Stimulated activated naive CD8-positive, alpha-beta T cell treated with anti-CD3 and anti-CD28 coated beads, Interleukin-15, Interleukin-2, amounts not matched to agents 100 ng/mL and 50 ng/mL, for 24 hours (primary cell): ENCODE results near the gene SLC4A5.
"Not testable (repeated sequence)": the region's sequence is repeated elsewhere in the genome, so short reads cannot be mapped to it uniquely, and the experiment has no call there.

Experiments
- H3K27ac Mint-ChIP-seq: one replicate; pipeline ENCODE4 v1.8.0; 2021; ENCODE audit warnings: mild to moderate bottlenecking, mixed read lengths
- H3K27me3 Mint-ChIP-seq: one replicate; pipeline ENCODE4 v1.8.0; 2021; ENCODE audit warnings: mixed read lengths
- H3K36me3 Mint-ChIP-seq: one replicate; pipeline ENCODE4 v1.8.0; 2021; ENCODE audit warnings: low read depth, mixed read lengths
- H3K4me1 Mint-ChIP-seq: one replicate; pipeline ENCODE4 v1.8.0; 2021; ENCODE audit warnings: low read depth, mixed read lengths
- H3K4me3 Mint-ChIP-seq: one replicate; pipeline ENCODE4 v1.8.0; 2021; ENCODE audit warnings: mild to moderate bottlenecking, mixed read lengths
- H3K9me3 Mint-ChIP-seq: one replicate; pipeline ENCODE4 v1.8.0; 2021; ENCODE audit warnings: mixed read lengths

Gene SLC4A5

GRCh38 chr2:74205113-74205512 lies 138.1 kb downstream of the SLC4A5 start:
- no peaks in the 10 kb centered on the region for H3K27me3 Mint-ChIP-seq
- H3K4me1 Mint-ChIP-seq, result peaks cover 68% of the 10 kb centered on the region
- H3K36me3 Mint-ChIP-seq, result peaks cover 90% of the 10 kb centered on the region
- no peaks in the 10 kb centered on the region for H3K9me3 Mint-ChIP-seq
- H3K27ac Mint-ChIP-seq, result peak overlapping the region; percentile 94
- H3K4me3 Mint-ChIP-seq, result peak overlapping the region; percentile 63

- Mint-ChIP-seq H3K4me3 (peak overlapping the region; percentile 63), H3K27me3 (no peaks in the 10 kb centered on the region), H3K27ac (peak overlapping the region; percentile 94), H3K9me3 (no peaks in the 10 kb centered on the region), H3K4me1 (peaks cover 73% of the 10 kb centered on the region), H3K36me3 (peaks cover 90% of the 10 kb centered on the region)
Observed at GRCh38 chr2:74204436-74204835, 138.8 kb downstream of the SLC4A5 start.

GRCh38 chr2:74201596-74201995 lies 141.6 kb downstream of the SLC4A5 start:
- H3K4me1 Mint-ChIP-seq, result peaks cover 80% of the 10 kb centered on the region
- H3K4me3 Mint-ChIP-seq, result peak overlapping the region; percentile 97
- H3K36me3 Mint-ChIP-seq, result peaks cover 75% of the 10 kb centered on the region
- H3K9me3 Mint-ChIP-seq, result no peaks in the 10 kb centered on the region
- no peaks in the 10 kb centered on the region for H3K27me3 Mint-ChIP-seq
- no peak overlapping the region for H3K27ac Mint-ChIP-seq

GRCh38 chr2:74201196-74201595 lies 142.0 kb downstream of the SLC4A5 start:
- Mint-ChIP-seq H3K4me1 (peaks cover 76% of the 10 kb centered on the region), H3K27me3 (no peaks in the 10 kb centered on the region), H3K9me3 (no peaks in the 10 kb centered on the region), H3K36me3 (peaks cover 71% of the 10 kb centered on the region), H3K4me3 (peak overlapping the region; percentile 97), H3K27ac (peak overlapping the region; percentile 45)

- Mint-ChIP-seq H3K4me1 (peaks cover 63% of the 10 kb centered on the region), H3K27me3 (no peaks in the 10 kb centered on the region), H3K4me3 (peak overlapping the region; percentile 97), H3K27ac (peak overlapping the region; percentile 97), H3K9me3 (no peaks in the 10 kb centered on the region), H3K36me3 (peaks cover 57% of the 10 kb centered on the region)
Observed at GRCh38 chr2:74199871-74200305, 143.3 kb downstream of the SLC4A5 start.

GRCh38 chr2:74199275-74199701 lies 143.9 kb downstream of the SLC4A5 start:
- Mint-ChIP-seq H3K4me3 (peak overlapping the region; percentile 97), H3K4me1 (peaks cover 57% of the 10 kb centered on the region), H3K36me3 (peaks cover 52% of the 10 kb centered on the region), H3K27me3 (no peaks in the 10 kb centered on the region), H3K9me3 (no peaks in the 10 kb centered on the region), H3K27ac (peak overlapping the region; percentile 97)

GRCh38 chr2:74198461-74199274 lies 144.5 kb downstream of the SLC4A5 start, which contains the start of gene MTHFD2:
Gene MTHFD2, plus strand, starts transcription at chr2:74198615. Its CDS starts 27 bp downstream, at chr2:74198642.
- Mint-ChIP-seq H3K27me3 (no peaks in the 10 kb centered on the region), H3K4me1 (peaks cover 51% of the 10 kb centered on the region), H3K9me3 (no peaks in the 10 kb centered on the region), H3K36me3 (peaks cover 45% of the 10 kb centered on the region), H3K27ac (peak within 1 kb of the TSS; percentile 98), H3K4me3 (peak within 1 kb of the TSS; percentile 97)

GRCh38 chr2:74198023-74198460 lies 145.2 kb downstream of the SLC4A5 start:
- Mint-ChIP-seq H3K4me3 (peak overlapping the region; percentile 97), H3K9me3 (no peaks in the 10 kb centered on the region), H3K36me3 (peaks cover 39% of the 10 kb centered on the region), H3K27me3 (no peaks in the 10 kb centered on the region), H3K4me1 (peaks cover 45% of the 10 kb centered on the region), H3K27ac (peak overlapping the region; percentile 98)

- Mint-ChIP-seq H3K27me3 (no peaks in the 10 kb centered on the region), H3K36me3 (peaks cover 34% of the 10 kb centered on the region), H3K4me1 (peaks cover 39% of the 10 kb centered on the region), H3K4me3 (no peak overlapping the region), H3K27ac (peak overlapping the region; percentile 6), H3K9me3 (no peaks in the 10 kb centered on the region)
Observed at GRCh38 chr2:74197049-74197448, 146.2 kb downstream of the SLC4A5 start.

GRCh38 chr2:74194799-74195198 lies 148.4 kb downstream of the SLC4A5 start:
- H3K27ac Mint-ChIP-seq, result no peak overlapping the region
- H3K27me3 Mint-ChIP-seq, result peaks cover 4% of the 10 kb centered on the region
- peaks cover 17% of the 10 kb centered on the region for H3K4me1 Mint-ChIP-seq
- H3K36me3 Mint-ChIP-seq, result peaks cover 12% of the 10 kb centered on the region
- no peaks in the 10 kb centered on the region for H3K9me3 Mint-ChIP-seq
- no peak overlapping the region for H3K4me3 Mint-ChIP-seq

- H3K27ac Mint-ChIP-seq, result no peak overlapping the region
Observed at GRCh38 chr2:74191596-74192380, 151.4 kb downstream of the SLC4A5 start.

GRCh38 chr2:74188696-74189095 lies 154.5 kb downstream of the SLC4A5 start:
- no peaks in the 10 kb centered on the region for H3K9me3 Mint-ChIP-seq
- H3K27ac Mint-ChIP-seq, result no peak overlapping the region
- H3K36me3 Mint-ChIP-seq, result no peaks in the 10 kb centered on the region

More at GRCh38 chr2:74191596-74192380, 151.4 kb downstream of the SLC4A5 start:
- Mint-ChIP-seq H3K9me3 (no peaks in the 10 kb centered on the region), H3K27me3 (peaks cover 4% of the 10 kb centered on the region), H3K36me3 (no peaks in the 10 kb centered on the region), H3K4me3 (no peak overlapping the region), H3K4me1 (no peaks in the 10 kb centered on the region)

GRCh38 chr2:74188018-74188601 lies 155.1 kb downstream of the SLC4A5 start:
- H3K36me3 Mint-ChIP-seq, result no peaks in the 10 kb centered on the region
- no peak overlapping the region for H3K4me3 Mint-ChIP-seq
- no peaks in the 10 kb centered on the region for H3K9me3 Mint-ChIP-seq
- H3K27ac Mint-ChIP-seq, result no peak overlapping the region
- H3K27me3 Mint-ChIP-seq, result peaks cover 4% of the 10 kb centered on the region
- peaks cover 22% of the 10 kb centered on the region for H3K4me1 Mint-ChIP-seq

More at GRCh38 chr2:74188696-74189095, 154.5 kb downstream of the SLC4A5 start:
- Mint-ChIP-seq H3K4me3 (no peak overlapping the region), H3K4me1 (peaks cover 22% of the 10 kb centered on the region), H3K27me3 (peaks cover 4% of the 10 kb centered on the region)

GRCh38 chr2:74186706-74187105 lies 156.5 kb downstream of the SLC4A5 start:
- not testable (repeated sequence) for H3K9me3 Mint-ChIP-seq, H3K4me3 Mint-ChIP-seq, H3K27ac Mint-ChIP-seq, H3K36me3 Mint-ChIP-seq, H3K27me3 Mint-ChIP-seq
- H3K4me1 Mint-ChIP-seq, result peaks cover 24% of the 10 kb centered on the region
